Breast epithelium (tissue), 4 donors: Measurements from ENCODE around the gene SLC12A7. TPM values are rescaled to one million over a fixed set of nuclear protein-coding genes. Genes with fewer than 3 reads are reported as not detected.
A peak's percentile ranks its signal among the peaks of the same experiment; 100 is the strongest.
"Not testable (repeated sequence)": the region's sequence is repeated elsewhere in the genome, so short reads cannot be mapped to it uniquely, and the experiment has no call there.

ENCODE experiments used
- DNase-seq, 2 donors: peaks; one replicate each; pipeline ENCODE4 v3.0.0-alpha.2; 2019; ENCODE audit warnings: low spot score in 2 of 2
- H3K27ac ChIP-seq, 2 donors: fragments of 200-600 bp; sonication (generic) in 1 of 2; one replicate each; pipeline ENCODE4 v1.5.1; 2016 to 2019; ENCODE audit warnings: mild to moderate bottlenecking in 1 of 2
- H3K27me3 ChIP-seq, 2 donors: fragments of 200-600 bp; sonication (generic) in 1 of 2; one replicate each; pipeline versions ENCODE4 v1.5.1 to v1.6.0; 2017 to 2019; ENCODE audit warnings: control low read depth in 1 of 2, mild to moderate bottlenecking in 1 of 2
- H3K36me3 ChIP-seq: fragments of 200-600 bp; one replicate; pipeline ENCODE4 v1.5.1; 2019
- H3K4me1 ChIP-seq, 2 donors: fragments of 200-600 bp; sonication (generic); one replicate each; pipeline ENCODE4 v1.5.1; 2016 to 2019; ENCODE audit warnings: control low read depth in 1 of 2
- H3K4me3 ChIP-seq, 3 donors: fragments of 200-600 bp; sonication (generic); 1 replicate in 2 of 3; 2 replicates in 1 of 3; pipeline ENCODE4 v1.5.1; 2016 to 2019; ENCODE audit warnings: mild to moderate bottlenecking in 3 of 3, moderate library complexity in 2 of 3
- H3K9me3 ChIP-seq, 2 donors: fragments of 200-600 bp; sonication (generic) in 1 of 2; one replicate each; pipeline ENCODE4 v1.5.1; 2016 to 2019; ENCODE audit warnings: control low read depth in 1 of 2
- POLR2A ChIP-seq: fragments of 450-650 bp; IDR thresholded peaks from one replicate; pipeline ENCODE4 v1.6.1; 2016; ENCODE audit warnings: antibody characterized with exemption, mild to moderate bottlenecking, moderate library complexity
- POLR2AphosphoS5 ChIP-seq, 3 donors: sonication (generic); formaldehyde crosslinking; IDR thresholded peaks; one replicate each; pipeline ENCODE4 v1.6.1; 2017; ENCODE audit warnings: antibody characterized with exemption in 3 of 3
- intact Hi-C: fragments of 100-400 bp; cut with DNase I; formaldehyde crosslinking; loops from one replicate; pipeline ENCODE4 v1.15.1; 2023; ENCODE audit warnings: low total_unique reads
- total RNA-seq, 3 donors: library from RNA; depleted of rRNA; stranded (reverse); fragments of >200 nt; gene quantifications; one replicate each; pipeline ENCODE4 v1.1.0, GENCODE V29; 2016
- TF ChIP-seq, protein P1 (sequence below), 3 donors: fragments of 450-650 bp; IDR thresholded peaks; one replicate each; pipeline ENCODE4 v1.5.1; 2016 to 2017; ENCODE audit warnings: antibody characterized with exemption in 3 of 3, mild to moderate bottlenecking in 3 of 3, moderate library complexity in 3 of 3

Gene SLC12A7
- total RNA-seq, 3 donors from 2014 or later, result 21.4 to 31.5 (median 25.0) TPM

DNA sequence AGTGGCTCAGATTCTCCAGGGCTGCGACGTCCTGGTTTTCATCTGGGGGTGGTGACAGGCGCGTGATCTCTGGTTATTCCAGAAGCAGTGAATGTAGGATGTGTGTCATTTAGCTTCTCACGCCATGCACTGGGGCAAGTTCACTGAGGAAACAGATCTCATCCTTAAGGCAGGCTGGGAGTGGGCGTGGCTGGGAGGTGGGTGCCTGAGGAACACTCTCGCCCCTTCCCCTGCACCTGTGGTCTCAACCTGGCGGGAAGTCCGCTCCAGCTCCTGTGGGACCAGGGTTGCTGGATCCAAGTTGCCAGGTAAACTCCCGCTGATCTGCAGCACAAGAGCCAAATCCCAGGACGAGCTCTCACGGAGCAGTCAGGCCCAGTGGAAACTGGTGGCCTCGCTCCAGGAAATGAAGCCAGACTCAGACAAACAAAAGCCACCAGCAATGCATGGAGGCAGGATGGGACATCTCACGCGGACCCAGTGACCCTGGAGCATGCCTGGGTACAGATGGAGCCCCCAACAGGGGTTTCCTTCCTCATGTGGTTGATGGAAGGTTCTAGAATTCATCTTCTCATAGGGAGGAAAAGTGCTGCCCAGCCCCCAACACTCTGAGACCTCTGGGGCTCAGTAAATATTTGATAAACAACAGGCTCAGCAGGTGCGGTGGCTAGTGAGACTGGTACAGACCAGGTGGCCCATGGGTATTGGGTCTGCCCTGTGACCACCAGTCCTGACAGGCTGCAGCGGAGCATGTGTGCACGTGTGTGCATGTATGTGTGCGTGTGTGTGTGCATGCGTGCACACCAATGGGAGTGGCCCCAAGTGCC lies 16.3 kb upstream of the SLC12A7 start:
- H3K36me3 ChIP-seq, result no peaks in the 10 kb centered on the region
- TF ChIP-seq, protein P1, sequence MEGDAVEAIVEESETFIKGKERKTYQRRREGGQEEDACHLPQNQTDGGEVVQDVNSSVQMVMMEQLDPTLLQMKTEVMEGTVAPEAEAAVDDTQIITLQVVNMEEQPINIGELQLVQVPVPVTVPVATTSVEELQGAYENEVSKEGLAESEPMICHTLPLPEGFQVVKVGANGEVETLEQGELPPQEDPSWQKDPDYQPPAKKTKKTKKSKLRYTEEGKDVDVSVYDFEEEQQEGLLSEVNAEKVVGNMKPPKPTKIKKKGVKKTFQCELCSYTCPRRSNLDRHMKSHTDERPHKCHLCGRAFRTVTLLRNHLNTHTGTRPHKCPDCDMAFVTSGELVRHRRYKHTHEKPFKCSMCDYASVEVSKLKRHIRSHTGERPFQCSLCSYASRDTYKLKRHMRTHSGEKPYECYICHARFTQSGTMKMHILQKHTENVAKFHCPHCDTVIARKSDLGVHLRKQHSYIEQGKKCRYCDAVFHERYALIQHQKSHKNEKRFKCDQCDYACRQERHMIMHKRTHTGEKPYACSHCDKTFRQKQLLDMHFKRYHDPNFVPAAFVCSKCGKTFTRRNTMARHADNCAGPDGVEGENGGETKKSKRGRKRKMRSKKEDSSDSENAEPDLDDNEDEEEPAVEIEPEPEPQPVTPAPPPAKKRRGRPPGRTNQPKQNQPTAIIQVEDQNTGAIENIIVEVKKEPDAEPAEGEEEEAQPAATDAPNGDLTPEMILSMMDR (IDR thresholded peaks at IDR 0.05), result no peak
- TF ChIP-seq POLR2AphosphoS5 (IDR thresholded peaks at IDR 0.05) (no peak), POLR2A (no peak)
- H3K9me3 ChIP-seq, result no peaks in the 10 kb centered on the region
- DNase-seq, result peak; percentile 62 to 77
- peak overlapping the region; percentile 77 to 79 for H3K27ac ChIP-seq
- peaks cover 0 to 5% of the 10 kb centered on the region in 2 donors for H3K4me1 ChIP-seq
- intact Hi-C loops, result no loop called here
- peak overlapping the region in 1 of 3 donors; percentile 0 for H3K4me3 ChIP-seq
- no peaks in the 10 kb centered on the region for H3K27me3 ChIP-seq

GRCh38 chr5:1125695-1126094 lies 13.8 kb upstream of the SLC12A7 start:
- H3K27me3 ChIP-seq, DNase-seq, H3K4me1 ChIP-seq, H3K36me3 ChIP-seq, H3K4me3 ChIP-seq, H3K9me3 ChIP-seq, intact Hi-C loops: not testable (repeated sequence)
- peak overlapping the region; percentile 8 for H3K27ac ChIP-seq

DNA sequence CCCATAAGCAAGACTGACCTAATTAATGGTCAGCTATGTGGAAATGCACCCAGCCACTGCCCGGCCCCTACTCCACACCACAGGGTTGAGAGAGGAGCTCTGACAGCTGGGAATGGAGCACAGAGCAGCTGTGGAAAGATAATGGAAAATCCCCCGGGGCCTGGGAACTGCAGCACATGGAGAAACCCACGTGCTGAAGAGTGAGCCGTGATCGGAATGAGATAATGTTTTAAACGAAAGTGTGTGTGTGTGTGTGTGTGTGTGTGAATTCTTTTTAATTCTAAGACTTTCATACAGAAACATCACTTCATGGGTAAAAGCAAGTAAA lies 13.1 kb upstream of the SLC12A7 start:
- TF ChIP-seq POLR2A, result no peak
- TF ChIP-seq POLR2AphosphoS5 (IDR thresholded peaks at IDR 0.05), result peak in 1 of 3 donors; percentile 17
- peak overlapping the region in 1 of 2 donors; percentile 8 for H3K27ac ChIP-seq
- H3K4me3 ChIP-seq, result no peak overlapping the region
- no peak for DNase-seq
- no peaks in the 10 kb centered on the region for H3K27me3 ChIP-seq
- H3K9me3 ChIP-seq, result no peaks in the 10 kb centered on the region
- no peaks in the 10 kb centered on the region for H3K4me1 ChIP-seq
- H3K36me3 ChIP-seq, result no peaks in the 10 kb centered on the region
- intact Hi-C loops, result no loop called here

DNA sequence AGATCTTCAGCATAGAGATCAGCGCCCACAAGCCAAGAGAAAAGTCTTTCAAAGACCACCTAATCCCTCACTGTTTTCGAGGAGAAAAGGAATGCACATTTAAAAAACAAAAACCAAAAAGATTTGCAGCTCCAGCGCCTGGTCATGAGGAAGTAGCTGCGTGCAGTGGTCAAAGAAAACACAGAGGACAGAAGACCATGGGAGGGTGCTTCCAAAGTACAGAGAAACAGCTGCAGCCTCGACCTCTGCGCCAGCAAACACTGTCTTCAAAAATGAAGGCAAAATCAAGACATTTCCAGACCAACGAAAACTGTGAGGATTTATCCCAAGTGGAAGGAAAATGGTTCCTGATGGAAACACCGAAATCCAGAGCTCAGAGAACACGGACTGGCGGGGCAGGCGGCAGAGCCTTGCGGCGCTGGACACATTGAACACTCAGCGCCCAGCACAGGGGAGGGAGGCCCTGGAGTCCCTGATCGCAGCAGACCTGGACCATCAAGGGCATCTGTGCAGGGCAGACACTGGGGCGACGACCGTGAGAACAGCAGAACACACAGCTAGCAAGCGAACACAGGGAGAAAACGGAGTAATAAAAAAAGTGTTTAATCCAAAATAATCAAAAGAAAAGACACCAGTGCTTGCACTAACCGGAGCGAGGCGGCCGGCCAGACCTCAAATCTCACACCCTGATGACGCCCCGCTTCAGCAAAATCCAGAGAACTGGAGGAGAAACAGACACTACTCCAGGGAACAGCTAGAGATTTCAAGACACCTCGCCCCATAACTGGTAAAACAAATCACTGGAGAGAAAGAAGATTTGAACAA lies 12.6 kb upstream of the SLC12A7 start:
- H3K27me3 ChIP-seq, result no peaks in the 10 kb centered on the region
- peak overlapping the region; percentile 33 to 35 for H3K27ac ChIP-seq
- DNase-seq, result no peak
- H3K36me3 ChIP-seq, result no peaks in the 10 kb centered on the region
- no peaks in the 10 kb centered on the region for H3K9me3 ChIP-seq
- H3K4me1 ChIP-seq, result no peaks in the 10 kb centered on the region
- TF ChIP-seq POLR2A (no peak), POLR2AphosphoS5 (IDR thresholded peaks at IDR 0.05) (no peak)
- TF ChIP-seq, protein P1 (IDR thresholded peaks at IDR 0.05), result no peak
- intact Hi-C loops, result no loop called here
- no peak overlapping the region for H3K4me3 ChIP-seq

- Histone ChIP-seq H3K4me1 (peaks cover 3% of the 10 kb centered on the region in 2 donors), H3K27ac (no peak overlapping the region), H3K27me3 (no peaks in the 10 kb centered on the region), H3K9me3 (no peaks in the 10 kb centered on the region), H3K4me3 (no peak overlapping the region), H3K36me3 (no peaks in the 10 kb centered on the region)
- TF ChIP-seq POLR2AphosphoS5 (IDR thresholded peaks at IDR 0.05), result no peak
- no peak for DNase-seq
- intact Hi-C loops, result no loop called here
Observed at GRCh38 chr5:1123418-1124147, 11.7 kb upstream of the SLC12A7 start.

DNA sequence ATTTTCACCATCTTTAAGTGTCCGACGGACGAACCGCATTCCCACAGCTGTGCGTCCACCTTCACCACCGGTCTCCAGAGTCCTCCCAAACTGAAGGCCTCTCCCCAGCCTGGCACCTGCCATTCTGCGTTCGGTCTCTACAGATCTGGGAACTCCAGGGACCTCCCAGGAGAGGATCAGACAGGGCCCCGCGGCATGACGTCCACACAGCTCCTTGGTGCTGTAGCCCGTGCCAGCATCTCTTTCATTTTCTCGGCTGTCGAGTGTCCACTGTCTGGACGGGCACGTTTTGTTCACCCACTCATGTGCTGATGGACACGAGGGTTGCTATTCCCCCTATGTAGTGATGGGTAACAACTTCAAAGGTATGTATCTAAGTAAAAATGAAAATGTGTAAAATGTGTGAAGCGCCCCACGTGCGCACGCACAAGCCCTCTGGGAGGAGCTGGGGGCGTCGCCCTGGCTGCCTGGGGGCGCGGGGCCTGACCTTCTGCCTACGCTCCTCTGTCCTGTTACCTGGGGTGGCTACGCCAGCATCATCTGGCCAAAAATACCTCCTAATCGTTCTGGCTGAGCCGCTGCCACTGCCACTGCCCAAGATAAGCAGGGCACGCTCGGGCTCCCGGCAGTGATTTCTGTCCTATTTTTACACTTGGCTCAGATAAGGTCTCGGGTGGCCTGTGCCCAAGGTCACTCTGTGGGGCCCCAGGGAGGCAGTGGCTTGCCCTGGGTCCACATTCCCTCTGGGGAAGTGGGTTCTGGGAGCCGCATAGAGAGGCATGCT lies 10.8 kb upstream of the SLC12A7 start:
- no peak overlapping the region for H3K4me3 ChIP-seq
- no peak for DNase-seq
- peaks cover 6 to 8% of the 10 kb centered on the region in 2 donors for H3K4me1 ChIP-seq
- no peaks in the 10 kb centered on the region for H3K9me3 ChIP-seq
- no peaks in the 10 kb centered on the region for H3K27me3 ChIP-seq
- H3K36me3 ChIP-seq, result no peaks in the 10 kb centered on the region
- no peak for TF ChIP-seq POLR2AphosphoS5 (IDR thresholded peaks at IDR 0.05)
- TF ChIP-seq, protein P1 (IDR thresholded peaks at IDR 0.05), result no peak
- no peak for TF ChIP-seq POLR2A
- no peak overlapping the region for H3K27ac ChIP-seq
- intact Hi-C loops, result no loop called here
